HG03139 (cell line): ENCODE data around the gene CELSR1.
"Not testable (repeated sequence)": the region's sequence is repeated elsewhere in the genome, so short reads cannot be mapped to it uniquely, and the experiment has no call there.

Experiments used
- ATAC-seq: cut with Tn5 transposase; IDR thresholded peaks from one replicate; pipeline ENCODE4 v1.9.1; 2021; ENCODE audit not compliant: unreplicated experiment

CELSR1 gene

DNA sequence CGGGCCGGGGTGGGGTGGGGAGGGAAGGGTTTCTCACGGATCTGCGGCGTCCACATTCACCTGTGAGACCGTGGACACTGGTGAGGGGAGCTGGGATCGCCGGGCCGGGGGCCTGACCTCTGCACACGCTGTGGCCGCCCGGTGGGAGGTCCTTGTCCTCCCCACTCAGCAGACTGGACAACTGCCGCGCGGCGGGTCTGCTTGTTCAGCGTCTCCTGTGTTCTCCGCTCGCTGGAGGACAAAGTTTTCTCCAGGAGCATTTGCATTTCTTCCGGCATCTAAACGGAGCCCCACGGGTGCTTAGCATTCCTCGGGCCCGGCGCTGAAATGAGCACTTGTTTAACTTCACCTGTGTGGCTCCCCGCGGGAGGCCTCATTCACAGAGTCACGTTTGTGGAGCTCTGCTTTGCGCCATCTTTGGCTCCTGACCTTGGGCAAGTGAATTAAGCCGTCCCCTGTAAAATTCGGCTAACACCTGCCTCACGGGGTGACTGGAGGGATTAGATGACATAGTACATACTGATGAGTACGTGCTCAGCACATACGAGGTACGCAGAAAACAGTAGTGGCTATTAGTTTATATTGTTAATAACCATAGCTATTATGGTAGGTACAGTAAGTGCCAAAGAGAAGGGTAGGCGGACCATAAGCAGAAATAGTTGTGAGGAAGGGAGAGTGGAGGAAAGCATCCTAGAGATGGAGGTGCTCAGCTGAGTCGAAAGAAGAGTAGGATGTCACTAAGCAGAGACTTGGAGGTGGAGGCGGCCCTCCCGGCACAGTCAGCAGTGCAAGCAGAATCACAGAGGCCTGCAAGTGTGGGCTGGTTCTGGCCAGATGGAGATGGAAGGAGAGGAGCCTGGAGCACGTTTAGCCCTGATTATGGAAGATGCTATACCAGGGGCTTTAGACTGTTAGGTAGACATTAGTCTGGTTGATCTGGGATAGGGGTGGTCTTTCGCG lies 201.0 kb downstream of the CELSR1 start:
- no peak for ATAC-seq

DNA sequence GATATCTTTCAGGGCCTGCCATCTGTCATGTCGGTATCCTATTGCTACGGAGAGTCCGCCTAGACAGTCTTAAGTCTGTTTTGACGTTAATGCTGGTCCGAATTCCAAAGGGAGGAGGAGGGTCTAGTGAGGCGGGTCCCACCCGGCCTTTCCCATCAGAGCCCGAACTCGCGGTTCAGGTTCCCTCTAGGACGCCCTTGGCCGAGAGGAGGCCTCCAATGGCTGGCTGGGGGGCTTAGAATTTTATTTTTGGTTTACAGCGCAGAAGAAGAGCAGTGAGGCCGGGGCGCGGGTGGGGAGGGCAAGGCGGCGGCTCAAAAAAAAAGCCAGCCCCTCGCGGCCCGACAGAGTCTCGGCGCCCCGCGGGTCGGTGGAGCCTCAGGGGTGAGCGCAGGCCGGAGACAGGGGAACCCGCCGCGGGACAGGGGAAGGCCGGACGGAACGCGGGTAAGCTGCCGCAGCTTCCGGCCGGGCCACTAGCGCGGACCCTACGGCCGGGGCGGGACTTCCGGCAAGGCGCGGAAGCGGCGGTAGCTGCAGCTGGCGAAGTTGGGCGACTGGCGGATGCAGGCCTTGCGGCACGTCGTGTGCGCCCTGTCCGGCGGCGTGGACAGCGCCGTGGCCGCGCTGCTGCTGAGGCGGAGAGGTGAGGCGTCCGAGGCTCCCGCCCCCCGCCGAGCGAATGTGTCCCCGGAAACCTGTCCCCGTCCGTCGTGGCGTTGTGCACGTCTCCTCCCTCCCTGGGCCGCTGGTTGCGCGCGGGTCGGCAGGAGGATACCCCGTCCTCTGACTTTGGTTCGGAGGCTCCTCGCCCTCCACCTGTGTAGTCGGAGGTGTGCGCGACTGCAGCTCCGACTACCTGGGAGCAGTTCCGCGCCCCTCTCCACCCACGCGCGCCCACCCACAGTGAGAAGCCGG lies 202.0 kb downstream of the CELSR1 start, which contains the start of gene TRMU:
TSS of gene TRMU (plus strand) at position 514 of the 918 bp plus-strand sequence. CDS start at position 565, 51 bp downstream.
- ATAC-seq: peak; percentile 78

DNA sequence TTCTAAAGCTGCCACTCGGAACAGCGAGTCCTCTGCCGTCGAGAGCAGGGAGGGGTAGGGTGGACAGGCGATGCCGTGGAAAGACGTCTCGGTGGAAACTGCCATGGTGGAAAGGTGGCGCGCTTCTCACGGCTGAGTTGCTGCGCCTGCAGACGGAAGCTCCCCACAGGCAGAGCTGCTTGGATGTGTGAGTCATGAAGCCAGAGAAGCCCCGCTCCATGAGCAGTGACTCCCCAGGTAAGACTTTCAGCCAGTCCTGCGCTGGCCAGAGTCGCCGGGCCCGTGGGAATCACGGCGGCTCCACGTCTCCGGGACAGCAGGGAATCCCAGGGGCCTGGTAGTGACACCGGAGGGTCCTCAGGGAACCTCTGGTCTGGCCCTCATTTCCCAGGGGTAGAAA lies 205.9 kb downstream of the CELSR1 start:
- ATAC-seq: no peak

DNA sequence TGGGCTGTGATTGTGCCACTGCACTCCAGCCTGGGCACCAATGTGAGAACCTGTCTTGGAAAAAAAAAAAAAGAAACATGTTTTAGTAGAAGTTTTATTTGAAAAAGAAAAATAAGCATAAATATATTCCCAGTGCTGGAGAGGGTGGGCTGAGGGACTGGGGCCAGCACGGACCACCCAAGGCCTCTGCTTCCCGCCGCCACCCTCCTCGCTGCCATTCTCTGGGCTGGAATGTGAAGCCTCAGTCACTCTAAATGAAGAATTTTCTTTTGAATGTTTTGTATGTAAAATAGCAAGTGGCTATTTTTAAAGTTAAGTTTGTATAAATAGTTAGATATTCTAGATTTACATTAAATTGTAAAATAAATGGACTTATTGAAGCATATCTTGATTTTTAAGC lies 207.0 kb downstream of the CELSR1 start:
- ATAC-seq: no peak

DNA sequence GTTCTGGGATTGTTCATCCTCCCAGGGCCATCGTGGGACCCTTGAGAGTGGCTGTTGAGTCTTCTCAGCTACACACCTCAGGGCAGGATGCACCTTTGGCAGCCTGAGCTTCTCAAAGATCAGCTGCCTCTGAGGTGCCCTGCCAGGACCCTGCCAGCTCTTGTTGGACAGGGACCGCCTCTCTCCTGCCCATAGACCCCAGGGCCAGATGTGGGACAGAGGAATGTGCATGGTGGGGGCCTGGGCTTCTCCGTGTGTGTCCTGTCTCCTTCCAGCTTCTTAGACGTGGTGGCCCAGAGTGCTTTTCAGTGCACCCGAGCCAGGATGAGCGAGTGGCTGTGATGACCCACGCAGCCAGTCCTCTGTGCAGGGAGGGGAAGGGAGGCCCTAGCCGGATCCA lies 207.8 kb downstream of the CELSR1 start:
- ATAC-seq: no peak

DNA sequence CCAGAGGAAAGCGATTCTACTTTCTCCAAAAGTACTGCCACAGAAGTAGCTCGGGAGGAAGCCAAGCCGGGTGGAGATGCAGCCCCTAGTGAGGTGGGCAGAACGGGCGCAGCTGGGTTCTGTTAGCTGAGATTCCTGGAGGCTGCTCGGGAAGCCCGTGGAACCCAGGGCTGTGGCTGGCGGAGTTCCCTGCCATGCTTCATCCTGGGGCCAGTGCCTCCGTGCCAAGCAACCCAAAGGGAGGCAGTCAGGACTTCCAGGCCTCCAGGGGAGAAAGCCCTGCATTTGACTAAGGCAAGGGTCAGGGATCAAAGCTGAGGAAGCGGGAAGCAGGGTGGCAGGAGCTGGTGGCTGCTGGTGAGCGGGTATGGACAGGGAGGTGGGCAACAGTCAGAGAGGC lies 208.6 kb downstream of the CELSR1 start:
- no peak for ATAC-seq

DNA sequence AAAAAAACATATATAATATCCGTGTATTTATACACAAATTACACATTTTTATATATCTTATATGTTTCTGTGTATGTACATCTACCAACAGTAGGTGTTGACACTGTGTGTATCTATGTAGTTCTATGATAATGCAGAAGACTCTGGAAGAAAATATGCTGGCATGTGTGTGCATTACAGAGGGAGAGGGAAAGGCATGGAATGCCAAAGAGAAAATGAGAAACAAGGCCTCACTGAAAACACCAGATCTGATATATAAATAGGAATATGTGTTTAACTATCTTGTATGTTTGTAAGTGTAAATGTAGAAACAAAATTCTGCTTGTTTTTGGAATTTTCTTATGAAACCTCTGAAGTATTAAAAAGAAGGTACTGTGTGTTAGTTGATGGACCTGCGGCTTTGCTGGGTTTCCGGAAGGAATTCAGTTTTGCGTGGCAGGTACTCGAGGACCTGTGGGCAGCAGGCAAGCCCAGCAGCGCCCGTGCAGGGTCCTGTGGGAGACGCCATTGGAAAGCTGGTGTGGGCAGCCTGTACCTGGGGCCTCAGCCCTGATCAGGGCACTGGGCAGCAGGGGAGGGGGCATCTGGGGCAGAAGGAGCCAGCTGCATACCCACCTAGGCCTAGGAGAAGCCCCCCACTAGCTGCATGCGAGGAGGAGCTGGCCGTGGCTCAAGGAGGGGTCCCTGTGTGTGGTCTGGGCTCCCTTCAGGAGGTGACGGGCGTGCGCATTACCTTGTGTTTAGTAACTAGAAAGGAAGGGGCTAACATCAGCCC lies 209.5 kb downstream of the CELSR1 start:
- ATAC-seq: no peak

DNA sequence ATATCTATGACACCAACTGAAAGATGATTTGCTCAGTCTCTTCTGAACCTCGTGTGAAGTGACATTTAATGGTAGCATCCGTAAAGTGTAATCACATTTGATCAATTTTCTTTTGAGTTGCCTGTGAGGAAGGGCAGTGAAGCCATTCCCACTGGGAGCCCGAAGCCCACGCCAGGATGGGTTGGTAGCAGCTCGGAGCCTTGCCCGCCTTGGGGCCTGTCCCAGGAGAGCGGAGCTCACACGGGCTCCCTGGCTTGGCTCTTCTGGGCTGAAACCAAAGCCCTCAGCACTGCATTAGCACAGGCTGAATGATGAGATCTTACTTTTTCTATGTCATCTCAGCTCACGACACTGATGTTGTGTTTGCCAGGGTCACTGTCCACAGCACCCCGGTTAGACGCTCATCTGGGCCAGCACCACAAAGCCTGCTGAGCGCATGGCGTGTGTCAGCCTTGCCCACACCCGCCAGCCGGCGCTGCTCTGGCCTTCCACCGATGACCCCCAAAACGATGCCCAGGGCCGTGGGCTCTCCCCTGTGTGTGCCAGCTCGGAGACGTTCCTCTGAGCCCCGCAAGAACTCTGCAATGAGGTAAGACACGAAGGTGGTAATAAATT lies 211.2 kb downstream of the CELSR1 start:
- no peak for ATAC-seq

- no peak for ATAC-seq
Observed at GRCh38 chr22:46323162-46323561, 214.3 kb downstream of the CELSR1 start.

- ATAC-seq: no peak
Observed at GRCh38 chr22:46322711-46323110, 214.7 kb downstream of the CELSR1 start.

- ATAC-seq: no peak
Observed at GRCh38 chr22:46320716-46321386, 216.6 kb downstream of the CELSR1 start.

GRCh38 chr22:46320166-46320710 lies 217.2 kb downstream of the CELSR1 start:
- ATAC-seq: no peak

- ATAC-seq: no peak
Observed at GRCh38 chr22:46319319-46319718, 218.1 kb downstream of the CELSR1 start.

DNA sequence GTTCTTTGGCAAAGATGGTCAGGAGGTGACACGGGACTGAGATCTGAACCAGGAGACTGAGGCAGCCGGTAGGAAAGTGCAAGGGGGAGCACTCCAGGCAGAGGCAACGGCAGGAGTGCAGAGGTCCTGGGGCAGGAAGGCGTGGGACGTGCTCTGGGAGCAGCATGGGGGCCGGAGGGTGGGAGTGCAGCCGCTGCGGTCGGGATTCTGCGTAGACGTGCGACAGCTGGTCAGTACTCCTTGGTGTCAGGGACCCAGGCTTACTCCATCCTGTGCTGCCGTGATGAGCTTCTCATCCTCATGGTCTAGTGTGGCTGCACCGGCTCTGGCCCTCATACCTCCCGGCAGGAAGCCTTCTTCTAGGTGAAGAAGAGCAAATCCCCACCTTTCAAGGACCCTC lies 218.8 kb downstream of the CELSR1 start:
- no peak for ATAC-seq

- no peak for ATAC-seq
Observed at GRCh38 chr22:46317646-46318045, 219.8 kb downstream of the CELSR1 start.

GRCh38 chr22:46315976-46316375 lies 221.4 kb downstream of the CELSR1 start:
- ATAC-seq: no peak

- not testable (repeated sequence) for ATAC-seq
Observed at GRCh38 chr22:46312848-46313247, 224.6 kb downstream of the CELSR1 start.

DNA sequence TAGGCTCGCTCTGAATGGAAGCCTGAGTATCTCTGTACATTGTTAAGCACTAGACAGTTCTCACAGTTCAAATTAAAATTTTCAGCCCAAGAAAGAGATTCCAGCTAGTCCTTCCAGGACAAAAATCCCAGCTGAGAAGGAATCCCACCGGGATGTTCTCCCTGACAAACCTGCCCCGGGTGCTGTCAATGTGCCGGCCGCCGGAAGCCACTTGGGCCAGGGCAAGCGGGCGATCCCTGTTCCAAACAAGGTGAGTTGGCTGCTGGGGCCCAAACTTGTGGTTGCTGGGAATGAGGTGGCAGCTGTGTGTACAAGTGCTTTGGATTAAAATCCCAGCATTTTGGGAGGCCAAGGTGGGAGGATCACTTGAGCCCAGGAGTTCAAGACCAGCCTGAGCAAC lies 225.4 kb downstream of the CELSR1 start:
- ATAC-seq: no peak
